Mucosa of descending colon (tissue), 3 donors: Measurements from ENCODE around the gene PAX2. TPM values are rescaled to one million over a fixed set of nuclear protein-coding genes. Genes with fewer than 3 reads are reported as not detected.

Source experiments
- ATAC-seq: fragments of 200-7000 bp; cut with Tn5 transposase; one replicate; pipeline ENCODE4 v1.9.1; 2020; ENCODE audit warnings: mild to moderate bottlenecking, moderate library complexity
- DNase-seq, 3 donors: peaks; one replicate each; pipeline ENCODE4 v3.0.0-alpha.2; 2020
- H3K36me3 ChIP-seq: fragments of 200-600 bp; one replicate; pipeline ENCODE4 v1.8.0; 2021; ENCODE audit warnings: low read depth, mild to moderate bottlenecking
- H3K4me1 ChIP-seq: fragments of 200-600 bp; one replicate; pipeline ENCODE4 v1.8.0; 2021; ENCODE audit warnings: low read depth, mild to moderate bottlenecking
- H3K4me3 ChIP-seq: fragments of 200-600 bp; one replicate; pipeline ENCODE4 v1.8.0; 2021; ENCODE audit warnings: mild to moderate bottlenecking
- H3K9me3 ChIP-seq: fragments of 200-600 bp; one replicate; pipeline ENCODE4 v1.8.0; 2021; ENCODE audit warnings: mild to moderate bottlenecking
- CTCF ChIP-seq: fragments of 200-600 bp; IDR thresholded peaks from one replicate; pipeline ENCODE4 v1.8.0; 2022; ENCODE audit warnings: antibody characterized with exemption, mild to moderate bottlenecking
- intact Hi-C, 2 donors: fragments of 100-400 bp; cut with DNase I in 1 of 2; cut with micrococcal nuclease in 1 of 2; formaldehyde crosslinking; loops; one replicate each; pipeline versions ENCODE4 v1.11.0 to v1.11.1; 2022; cut with DNase I, micrococcal nuclease
- total RNA-seq, 3 donors: library from RNA; stranded (reverse); fragmentation: NEBNext Ultra II Directional in 2 of 3; extraction: Animal tissue kit (Norgen Biotek cat#: 25700) in 2 of 3; gene quantifications; one replicate each; pipeline versions ENCODE4 v1.2.1 to v1.2.4, GENCODE V29; 2021 to 2023
- donor health status: DM: no; HTN: no; CAD: no; lungs with moderate emphysema.
- donor health status: DM: no; HTN: no; CAD: no.
- donor health status: DM: no; HTN: yes; CAD: no.

Gene PAX2
- total RNA-seq, 3 donors from 2014 or later: not detected

- no peaks in the 10 kb centered on the region for H3K36me3 ChIP-seq
- DNase-seq: no peak
- intact Hi-C loops: no loop called here
- no peaks in the 10 kb centered on the region for H3K4me1 ChIP-seq
- H3K9me3 ChIP-seq: no peaks in the 10 kb centered on the region
- no peak overlapping the region for H3K4me3 ChIP-seq
- no peak for ATAC-seq
- no peak for TF ChIP-seq CTCF
Measured at GRCh38 chr10:100784126-100784525, 38.7 kb downstream of the PAX2 start.

- ATAC-seq: no peak
- H3K4me3 ChIP-seq: no peak overlapping the region
- no peak for TF ChIP-seq CTCF
- intact Hi-C loops: no loop called here
- H3K4me1 ChIP-seq: no peaks in the 10 kb centered on the region
- no peaks in the 10 kb centered on the region for H3K36me3 ChIP-seq
- DNase-seq: no peak
- H3K9me3 ChIP-seq: no peaks in the 10 kb centered on the region
Measured at GRCh38 chr10:100786591-100786990, 41.2 kb downstream of the PAX2 start.

GRCh38 chr10:100788002-100788903, 42.9 kb downstream of the PAX2 start:
- intact Hi-C loops: no loop called here
- no peaks in the 10 kb centered on the region for H3K9me3 ChIP-seq
- DNase-seq (peak in 1 of 3 donors; percentile 20), ATAC-seq (no peak)
- no peak for TF ChIP-seq CTCF
- no peaks in the 10 kb centered on the region for H3K36me3 ChIP-seq
- no peak overlapping the region for H3K4me3 ChIP-seq
- no peaks in the 10 kb centered on the region for H3K4me1 ChIP-seq

- Histone ChIP-seq H3K4me3 (no peak overlapping the region), H3K36me3 (no peaks in the 10 kb centered on the region), H3K9me3 (no peaks in the 10 kb centered on the region), H3K4me1 (no peaks in the 10 kb centered on the region)
- no peak for TF ChIP-seq CTCF
- ATAC-seq (no peak), DNase-seq (peak in 1 of 3 donors; percentile 23)
- intact Hi-C loops: no loop called here
Measured at GRCh38 chr10:100790761-100791208, 45.4 kb downstream of the PAX2 start.

GRCh38 chr10:100791369-100792058, 46.1 kb downstream of the PAX2 start:
- no peak overlapping the region for H3K4me3 ChIP-seq
- no peak for TF ChIP-seq CTCF
- H3K36me3 ChIP-seq: no peaks in the 10 kb centered on the region
- ATAC-seq: no peak
- DNase-seq: peak in 1 of 3 donors; percentile 29
- no peaks in the 10 kb centered on the region for H3K4me1 ChIP-seq
- no peaks in the 10 kb centered on the region for H3K9me3 ChIP-seq
- intact Hi-C loops: no loop called here
